ENCODE results near the gene FLCN.

FLCN gene

GRCh38 chr17:17229416-17230384 lies 7.3 kb downstream of the FLCN start:
- TF ChIP-seq EZH2 (IDR thresholded peaks at IDR 0.05; ENCODE audit: borderline replicate concordance, low read length) (no peak), CTCF (IDR thresholded peaks at IDR 0.05; ENCODE audit: low read length) (no peak)
- Histone ChIP-seq H3K4me1 (ENCODE audit: insufficient read depth, low read length, severe bottlenecking) (no peaks in the 10 kb centered on the region), H3K36me3 (ENCODE audit: insufficient read depth, low read length) (peaks cover 60% of the 10 kb centered on the region), H3K9me2 (ENCODE audit: low read depth, low read length) (no peaks in the 10 kb centered on the region), H4K20me1 (ENCODE audit: insufficient read depth, low read length) (no peaks in the 10 kb centered on the region), H3K27me3 (ENCODE audit: insufficient read depth, low read length) (no peaks in the 10 kb centered on the region), H3F3A (ENCODE audit: insufficient read depth, low read length) (no peaks in the 10 kb centered on the region), H3K27ac (ENCODE audit: low read depth, low read length, poor library complexity, severe bottlenecking) (no peak overlapping the region), H3K9me3 (ENCODE audit: low read length) (no peaks in the 10 kb centered on the region), H2AFZ (ENCODE audit: low read length) (no peak overlapping the region), H3K4me2 (ENCODE audit: low read length) (no peak overlapping the region), H3K79me2 (ENCODE audit: insufficient read depth, low read length) (no peaks in the 10 kb centered on the region), H3K9ac (ENCODE audit: low read length) (no peak overlapping the region), H3K4me3 (ENCODE audit: low read depth, low read length, poor library complexity, severe bottlenecking) (no peak overlapping the region)

GRCh38 chr17:17228521-17229279 lies 8.3 kb downstream of the FLCN start:
- Histone ChIP-seq H3K9me2 (ENCODE audit: low read depth, low read length) (no peaks in the 10 kb centered on the region), H2AFZ (ENCODE audit: low read length) (no peak overlapping the region), H3K79me2 (ENCODE audit: insufficient read depth, low read length) (no peaks in the 10 kb centered on the region), H3K27me3 (ENCODE audit: insufficient read depth, low read length) (no peaks in the 10 kb centered on the region), H3K4me1 (ENCODE audit: insufficient read depth, low read length, severe bottlenecking) (no peaks in the 10 kb centered on the region), H4K20me1 (ENCODE audit: insufficient read depth, low read length) (no peaks in the 10 kb centered on the region), H3F3A (ENCODE audit: insufficient read depth, low read length) (no peaks in the 10 kb centered on the region), H3K9me3 (ENCODE audit: low read length) (no peaks in the 10 kb centered on the region), H3K9ac (ENCODE audit: low read length) (no peak overlapping the region), H3K4me3 (ENCODE audit: low read depth, low read length, poor library complexity, severe bottlenecking) (no peak overlapping the region), H3K4me2 (ENCODE audit: low read length) (no peak overlapping the region), H3K36me3 (ENCODE audit: insufficient read depth, low read length) (peaks cover 69% of the 10 kb centered on the region), H3K27ac (ENCODE audit: low read depth, low read length, poor library complexity, severe bottlenecking) (no peak overlapping the region)
- TF ChIP-seq CTCF (IDR thresholded peaks at IDR 0.05; ENCODE audit: low read length): no peak
- TF ChIP-seq EZH2 (IDR thresholded peaks at IDR 0.05; ENCODE audit: borderline replicate concordance, low read length): no peak

GRCh38 chr17:17227608-17228520 lies 9.1 kb downstream of the FLCN start:
- no peak overlapping the region for H2AFZ ChIP-seq (ENCODE audit: low read length)
- TF ChIP-seq CTCF (IDR thresholded peaks at IDR 0.05; ENCODE audit: low read length) (no peak), EZH2 (IDR thresholded peaks at IDR 0.05; ENCODE audit: borderline replicate concordance, low read length) (no peak)
- H3K79me2 ChIP-seq (ENCODE audit: insufficient read depth, low read length): no peaks in the 10 kb centered on the region
- no peak overlapping the region for H3K4me2 ChIP-seq (ENCODE audit: low read length)
- no peaks in the 10 kb centered on the region for H3K27me3 ChIP-seq (ENCODE audit: insufficient read depth, low read length)
- H3K27ac ChIP-seq (ENCODE audit: low read depth, low read length, poor library complexity, severe bottlenecking): no peak overlapping the region
- no peaks in the 10 kb centered on the region for H3K4me1 ChIP-seq (ENCODE audit: insufficient read depth, low read length, severe bottlenecking)
- H4K20me1 ChIP-seq (ENCODE audit: insufficient read depth, low read length): no peaks in the 10 kb centered on the region
- no peak overlapping the region for H3K9ac ChIP-seq (ENCODE audit: low read length)
- H3F3A ChIP-seq (ENCODE audit: insufficient read depth, low read length): no peaks in the 10 kb centered on the region
- H3K9me3 ChIP-seq (ENCODE audit: low read length): no peaks in the 10 kb centered on the region
- no peaks in the 10 kb centered on the region for H3K9me2 ChIP-seq (ENCODE audit: low read depth, low read length)
- H3K36me3 ChIP-seq (ENCODE audit: insufficient read depth, low read length): peaks cover 74% of the 10 kb centered on the region
- no peak overlapping the region for H3K4me3 ChIP-seq (ENCODE audit: low read depth, low read length, poor library complexity, severe bottlenecking)

Measured in OCI-LY1 (cell line).